ENCODE measurements around the gene KRTAP10-7.
"Not testable (repeated sequence)": the region's sequence is repeated elsewhere in the genome, so short reads cannot be mapped to it uniquely, and the experiment has no call there.

Gene KRTAP10-7

DNA sequence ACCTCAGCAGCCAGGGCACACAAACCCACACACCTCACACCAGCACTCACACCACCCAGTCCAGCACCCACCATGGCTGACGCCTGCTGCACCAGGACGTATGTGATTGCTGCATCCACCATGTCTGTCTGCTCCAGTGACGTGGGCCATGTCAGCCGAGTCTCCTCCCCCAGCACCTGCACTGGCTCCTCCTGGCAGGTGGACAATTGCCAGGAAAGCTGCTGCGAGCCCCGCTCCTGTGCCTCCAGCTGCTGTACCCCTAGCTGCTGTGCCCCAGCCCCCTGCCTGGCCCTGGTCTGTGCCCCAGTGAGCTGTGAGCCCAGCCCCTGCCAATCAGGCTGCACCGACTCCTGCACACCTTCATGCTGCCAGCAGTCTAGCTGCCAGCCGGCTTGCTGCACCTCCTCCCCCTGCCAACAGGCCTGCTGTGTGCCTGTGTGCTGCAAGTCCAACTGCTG lies 11.7 kb downstream of the KRTAP10-7 start, which contains the start of gene KRTAP10-8:
KRTAP10-8 (plus strand) TSS at position 51 of the 458 bp plus-strand sequence; CDS start at position 73, 22 bp downstream.
- no peak for DNase-seq (ENCODE audit: low spot score)

GRCh38 chr21:44612669-44613229 lies 12.4 kb downstream of the KRTAP10-7 start:
- no peak for DNase-seq (ENCODE audit: low spot score)

- DNase-seq (ENCODE audit: low spot score): no peak
Observed at GRCh38 chr21:44613386-44614155, 13.2 kb downstream of the KRTAP10-7 start.

GRCh38 chr21:44614161-44614631 lies 13.8 kb downstream of the KRTAP10-7 start:
- no peak for DNase-seq (ENCODE audit: low spot score)

DNA sequence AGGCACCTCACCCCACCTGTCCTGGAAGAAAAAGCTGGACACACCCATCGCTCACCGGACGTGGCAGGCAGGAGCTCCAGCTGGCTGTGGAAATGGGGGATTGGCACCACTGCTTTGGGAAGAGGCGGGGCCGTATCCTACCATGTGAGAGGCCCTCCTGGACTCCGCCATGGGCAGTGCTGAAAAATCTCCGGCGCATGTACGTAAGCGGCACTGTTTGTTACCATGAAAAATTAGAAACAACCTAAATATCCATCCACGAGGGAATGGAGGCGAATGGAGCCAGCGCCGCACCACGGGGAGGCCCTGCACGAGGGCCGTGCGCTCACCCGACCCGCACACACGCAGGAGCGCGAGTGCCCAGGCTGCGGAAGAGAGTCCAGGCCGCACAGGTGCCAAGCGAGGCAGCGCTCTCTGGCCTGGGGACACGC lies 14.6 kb downstream of the KRTAP10-7 start:
- no peak for DNase-seq (ENCODE audit: low spot score)

GRCh38 chr21:44615466-44615865 lies 15.1 kb downstream of the KRTAP10-7 start:
- no peak for DNase-seq (ENCODE audit: low spot score)

- no peak for DNase-seq (ENCODE audit: low spot score)
Observed at GRCh38 chr21:44615911-44616590, 15.7 kb downstream of the KRTAP10-7 start.

DNA sequence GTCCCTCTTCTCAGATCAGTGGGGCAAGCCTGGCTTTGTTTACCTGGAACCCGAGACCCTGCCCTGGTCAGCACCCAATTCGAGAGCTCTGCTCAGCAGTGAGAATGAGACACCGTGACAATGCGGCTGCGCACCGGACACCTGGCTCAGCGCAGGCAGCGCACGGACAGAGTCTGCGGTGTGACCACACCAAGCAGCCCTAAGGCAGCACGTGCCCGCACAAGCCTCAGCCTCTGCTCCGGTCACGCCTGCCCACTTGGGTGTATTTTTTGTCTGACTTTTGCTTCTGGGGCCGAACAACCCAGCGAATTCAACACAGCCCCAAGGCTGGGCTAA lies 16.2 kb downstream of the KRTAP10-7 start:
- DNase-seq (ENCODE audit: low spot score): no peak

DNA sequence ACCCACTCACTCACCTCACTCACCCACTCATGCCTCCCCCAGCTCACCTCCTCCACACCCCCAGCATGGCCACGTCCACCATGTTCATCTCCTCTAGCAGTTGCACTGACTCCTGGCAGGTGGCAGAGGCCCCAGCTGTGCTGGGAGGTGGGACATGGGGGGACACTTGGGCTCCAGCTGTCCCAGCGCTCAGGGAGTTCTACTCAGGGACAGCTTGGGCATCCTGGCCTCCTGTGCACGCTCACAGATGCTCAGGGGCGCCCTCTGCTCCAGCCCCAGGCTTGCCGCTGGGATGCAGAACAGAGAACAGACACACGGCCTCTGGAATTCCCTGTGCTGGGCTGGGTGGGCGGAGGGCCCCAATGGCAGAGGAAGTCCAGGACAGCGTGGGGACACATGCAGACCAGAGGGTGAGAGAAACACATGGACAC lies 16.7 kb downstream of the KRTAP10-7 start:
- DNase-seq (ENCODE audit: low spot score): no peak

- DNase-seq (ENCODE audit: low spot score): no peak
Observed at GRCh38 chr21:44618504-44618903, 18.1 kb downstream of the KRTAP10-7 start.

DNA sequence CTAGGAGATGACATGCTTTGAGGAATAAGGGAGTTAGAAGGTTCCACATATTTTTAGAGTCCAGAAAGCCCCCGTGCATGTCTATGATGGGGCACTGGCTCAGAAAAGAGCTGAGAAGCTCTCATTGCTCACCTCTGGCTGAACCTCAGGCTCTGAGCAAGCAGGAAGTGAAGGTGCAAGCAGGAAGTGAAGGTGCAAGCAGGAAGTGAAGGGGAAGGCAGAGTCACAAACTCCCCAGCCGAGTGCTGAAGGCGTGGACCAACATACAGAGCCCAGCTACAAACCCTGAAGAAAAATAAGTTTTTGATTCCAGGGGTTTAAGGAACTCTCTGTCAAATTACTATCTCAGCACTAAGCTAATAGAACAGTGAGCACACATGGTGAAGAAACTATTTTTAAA lies 18.5 kb downstream of the KRTAP10-7 start:
- DNase-seq (ENCODE audit: low spot score): no peak

GRCh38 chr21:44619886-44620285 lies 19.5 kb downstream of the KRTAP10-7 start:
- no peak for DNase-seq (ENCODE audit: low spot score)

- DNase-seq (ENCODE audit: low spot score): no peak
Observed at GRCh38 chr21:44623575-44623974, 23.2 kb downstream of the KRTAP10-7 start.

- DNase-seq (ENCODE audit: low spot score): no peak
Observed at GRCh38 chr21:44625756-44626155, 25.4 kb downstream of the KRTAP10-7 start.

DNA sequence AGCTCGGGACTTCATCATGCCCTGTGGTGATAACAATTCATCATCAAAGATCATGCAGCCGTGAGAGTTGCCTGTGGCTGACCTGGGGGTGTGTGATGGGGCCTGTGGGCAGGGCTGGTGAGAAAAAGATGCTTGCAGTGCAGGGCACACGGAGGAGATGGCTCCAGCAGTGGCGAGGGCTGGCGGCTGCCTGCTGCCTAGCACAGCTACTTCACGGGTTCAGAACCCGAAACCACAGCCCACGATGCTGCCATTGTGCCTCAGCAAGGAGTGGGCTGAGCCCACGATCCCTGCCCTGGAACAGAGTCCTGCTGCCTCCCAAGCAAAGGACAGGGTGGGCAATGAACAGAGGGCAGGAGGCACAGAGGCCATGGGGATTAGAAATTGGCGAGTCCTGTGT lies 25.9 kb downstream of the KRTAP10-7 start:
- no peak for DNase-seq (ENCODE audit: low spot score)

- DNase-seq (ENCODE audit: low spot score): no peak
Observed at GRCh38 chr21:44626673-44627143, 26.3 kb downstream of the KRTAP10-7 start, which contains the start of gene KRTAP10-9. Gene KRTAP10-9, plus strand, starts transcription at chr21:44627093. Its CDS starts 79 bp downstream, at chr21:44627172.

DNA sequence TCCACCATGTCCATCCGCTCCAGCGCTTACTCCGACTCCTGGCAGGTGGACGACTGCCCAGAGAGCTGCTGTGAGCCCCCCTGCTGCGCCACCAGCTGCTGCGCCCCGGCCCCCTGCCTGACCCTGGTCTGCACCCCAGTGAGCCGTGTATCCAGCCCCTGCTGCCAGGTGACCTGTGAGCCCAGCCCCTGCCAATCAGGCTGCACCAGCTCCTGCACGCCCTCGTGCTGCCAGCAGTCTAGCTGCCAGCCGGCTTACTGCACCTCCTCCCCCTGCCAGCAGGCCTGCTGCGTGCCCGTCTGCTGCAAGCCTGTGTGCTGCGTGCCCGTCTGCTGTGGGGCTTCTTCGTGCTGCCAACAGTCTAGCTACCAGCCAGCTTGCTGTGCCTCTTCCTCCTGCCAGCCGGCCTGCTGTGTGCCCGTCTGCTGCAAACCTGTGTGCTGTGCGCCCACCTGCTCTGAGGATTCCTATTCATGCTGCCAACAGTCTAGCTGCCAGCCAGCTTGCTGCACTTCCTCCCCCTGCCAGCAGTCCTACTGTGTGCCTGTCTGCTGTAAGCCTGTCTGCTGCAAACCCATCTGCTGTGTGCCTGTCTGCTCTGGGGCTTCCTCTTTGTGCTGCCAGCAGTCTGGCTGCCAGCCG lies 26.9 kb downstream of the KRTAP10-7 start:
- DNase-seq (ENCODE audit: low spot score): not testable (repeated sequence)

DNA sequence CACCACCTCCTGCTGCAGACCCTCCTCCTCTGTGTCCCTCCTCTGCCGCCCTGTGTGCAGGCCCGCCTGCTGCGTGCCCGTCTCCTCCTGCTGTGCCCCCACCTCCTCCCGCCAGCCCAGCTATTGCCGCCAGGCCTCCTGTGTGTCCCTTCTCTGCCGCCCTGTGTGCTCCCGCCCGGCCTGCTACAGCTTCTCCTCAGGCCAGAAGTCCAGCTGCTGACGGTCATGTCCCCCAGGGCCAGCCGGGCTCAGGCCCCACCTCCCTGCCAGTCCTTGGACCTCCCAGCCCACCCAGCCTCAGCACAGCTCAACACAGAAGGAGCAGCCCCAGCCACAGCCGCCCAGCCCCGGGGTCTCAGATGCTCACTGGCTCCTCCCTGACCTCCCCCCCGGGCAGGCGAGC lies 27.4 kb downstream of the KRTAP10-7 start:
- not testable (repeated sequence) for DNase-seq (ENCODE audit: low spot score)

GRCh38 chr21:44628707-44629391 lies 28.5 kb downstream of the KRTAP10-7 start:
- no peak for DNase-seq (ENCODE audit: low spot score)

DNA sequence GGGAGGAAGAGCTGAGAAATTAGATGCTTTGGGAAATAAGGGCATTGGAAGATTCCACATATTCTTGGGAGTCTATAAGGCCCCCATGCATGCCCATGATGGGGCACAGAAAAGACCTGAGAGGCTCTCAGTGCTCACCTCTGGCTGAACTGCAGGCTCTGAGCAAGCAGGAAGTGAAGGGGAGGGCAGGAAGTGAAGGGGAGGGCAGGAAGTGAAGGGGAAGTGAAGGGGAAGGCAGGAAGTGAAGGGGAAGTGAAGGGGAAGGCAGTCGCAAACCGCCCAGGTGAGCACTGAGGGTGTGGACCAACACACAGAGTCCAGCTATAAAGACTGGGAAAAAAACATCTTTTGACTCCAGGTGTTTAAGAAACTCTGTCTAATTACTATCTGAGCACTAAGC lies 30.0 kb downstream of the KRTAP10-7 start:
- no peak for DNase-seq (ENCODE audit: low spot score)

DNA sequence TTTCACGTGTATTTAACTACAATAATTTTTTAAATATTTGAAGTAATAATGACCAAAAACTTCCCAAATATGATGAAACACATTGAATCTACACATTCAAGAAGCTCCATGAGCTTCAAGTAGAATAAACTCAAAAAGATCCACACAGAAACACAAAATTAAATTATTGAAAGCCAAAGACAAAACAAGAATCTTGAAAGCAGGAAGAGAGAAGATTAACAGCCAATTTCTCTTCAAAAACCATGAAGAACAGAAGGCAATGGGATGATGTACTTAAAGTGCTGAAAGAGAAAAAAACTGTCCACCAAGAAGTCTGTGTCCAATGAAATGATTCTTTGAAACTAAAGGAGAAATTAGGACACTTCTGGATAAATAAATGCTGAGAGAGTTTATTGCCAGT lies 31.7 kb downstream of the KRTAP10-7 start:
- DNase-seq (ENCODE audit: low spot score): no peak

All from NAMALWA (cell line).